Peyer's patch (tissue), 4 donors: ENCODE measurements around the gene C3orf49. TPM values are rescaled to one million over a fixed set of nuclear protein-coding genes. Genes with fewer than 3 reads are reported as not detected.
A peak's percentile ranks its signal among the peaks of the same experiment; 100 is the strongest.

Experiments used
- DNase-seq, 3 donors: peaks; one replicate each; pipeline ENCODE4 v3.0.0-alpha.2; 2017 to 2019
- H3K27ac ChIP-seq, 4 donors: fragments of 200-600 bp; sonication (generic); one replicate each; pipeline ENCODE4 v1.5.1; 2016 to 2019
- H3K27me3 ChIP-seq, 2 donors: fragments of 200-600 bp; sonication (generic); one replicate each; pipeline ENCODE4 v1.5.1; 2019
- H3K36me3 ChIP-seq, 3 donors: fragments of 200-600 bp; sonication (generic); one replicate each; pipeline ENCODE4 v1.5.1; 2016 to 2019
- H3K4me1 ChIP-seq, 4 donors: fragments of 200-600 bp; sonication (generic); one replicate each; pipeline ENCODE4 v1.5.1; 2016 to 2019
- H3K4me3 ChIP-seq, 4 donors: fragments of 200-600 bp; sonication (generic); 1 replicate in 3 of 4; 2 replicates in 1 of 4; pipeline ENCODE4 v1.5.1; 2016 to 2019; ENCODE audit warnings: mild to moderate bottlenecking in 1 of 4
- H3K9me3 ChIP-seq, 4 donors: fragments of 200-600 bp; sonication (generic); one replicate each; pipeline ENCODE4 v1.5.1; 2016 to 2019; ENCODE audit warnings: mild to moderate bottlenecking in 1 of 4
- POLR2A ChIP-seq, 2 donors: fragments of 450-650 bp; IDR thresholded peaks; one replicate each; pipeline ENCODE4 v1.5.1; 2017; ENCODE audit warnings: antibody characterized with exemption in 2 of 2, mild to moderate bottlenecking in 2 of 2, moderate library complexity in 2 of 2
- total RNA-seq, 4 donors: library from RNA; depleted of rRNA; stranded (reverse); fragments of >200 nt; gene quantifications; one replicate each; pipeline ENCODE4 v1.1.0, GENCODE V29; 2016
- TF ChIP-seq, protein P1 (sequence below), 6 experiments: fragments of 450-650 bp in 4 of 6; fragments of 200-600 bp in 2 of 6; sonication (generic) in 1 of 6; IDR thresholded peaks; one replicate each; pipeline ENCODE4 v1.5.1; 2017 to 2019; ENCODE audit warnings: antibody characterized with exemption in 6 of 6, mild to moderate bottlenecking in 3 of 6, moderate library complexity in 1 of 6

The C3orf49 gene
- total RNA-seq, 4 donors from 2014 or later, result not detected

DNA sequence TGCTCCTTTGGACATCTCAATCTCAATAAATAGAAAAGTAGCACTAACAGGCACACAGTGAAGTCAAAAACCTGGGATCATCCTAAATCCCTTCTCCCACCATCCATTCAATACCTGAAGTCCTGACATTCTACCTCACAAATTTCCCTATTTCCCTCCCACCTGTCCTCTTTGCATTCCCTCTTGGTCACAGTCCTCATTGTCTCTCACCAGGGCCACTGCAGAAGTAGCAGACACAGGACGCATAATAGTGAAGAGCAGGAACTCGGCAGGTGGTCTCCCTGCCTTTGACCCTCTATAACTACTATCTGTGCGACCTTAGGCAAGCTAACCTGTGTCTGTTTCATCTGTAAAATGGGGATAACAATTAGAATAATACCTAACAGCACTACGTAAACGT is 42.2 kb downstream of the C3orf49 start:
- H3K27me3 ChIP-seq, result no peaks in the 10 kb centered on the region
- DNase-seq, result no peak
- H3K9me3 ChIP-seq, result no peaks in the 10 kb centered on the region
- H3K27ac ChIP-seq, result no peak overlapping the region
- H3K4me1 ChIP-seq, result peaks cover 0 to 8% (median 4%) of the 10 kb centered on the region in 4 donors
- TF ChIP-seq, protein P1, sequence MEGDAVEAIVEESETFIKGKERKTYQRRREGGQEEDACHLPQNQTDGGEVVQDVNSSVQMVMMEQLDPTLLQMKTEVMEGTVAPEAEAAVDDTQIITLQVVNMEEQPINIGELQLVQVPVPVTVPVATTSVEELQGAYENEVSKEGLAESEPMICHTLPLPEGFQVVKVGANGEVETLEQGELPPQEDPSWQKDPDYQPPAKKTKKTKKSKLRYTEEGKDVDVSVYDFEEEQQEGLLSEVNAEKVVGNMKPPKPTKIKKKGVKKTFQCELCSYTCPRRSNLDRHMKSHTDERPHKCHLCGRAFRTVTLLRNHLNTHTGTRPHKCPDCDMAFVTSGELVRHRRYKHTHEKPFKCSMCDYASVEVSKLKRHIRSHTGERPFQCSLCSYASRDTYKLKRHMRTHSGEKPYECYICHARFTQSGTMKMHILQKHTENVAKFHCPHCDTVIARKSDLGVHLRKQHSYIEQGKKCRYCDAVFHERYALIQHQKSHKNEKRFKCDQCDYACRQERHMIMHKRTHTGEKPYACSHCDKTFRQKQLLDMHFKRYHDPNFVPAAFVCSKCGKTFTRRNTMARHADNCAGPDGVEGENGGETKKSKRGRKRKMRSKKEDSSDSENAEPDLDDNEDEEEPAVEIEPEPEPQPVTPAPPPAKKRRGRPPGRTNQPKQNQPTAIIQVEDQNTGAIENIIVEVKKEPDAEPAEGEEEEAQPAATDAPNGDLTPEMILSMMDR (IDR thresholded peaks at IDR 0.05), result no peak
- TF ChIP-seq POLR2A (IDR thresholded peaks at IDR 0.05), result no peak
- H3K36me3 ChIP-seq, result no peaks in the 10 kb centered on the region
- H3K4me3 ChIP-seq, result no peak overlapping the region

DNA sequence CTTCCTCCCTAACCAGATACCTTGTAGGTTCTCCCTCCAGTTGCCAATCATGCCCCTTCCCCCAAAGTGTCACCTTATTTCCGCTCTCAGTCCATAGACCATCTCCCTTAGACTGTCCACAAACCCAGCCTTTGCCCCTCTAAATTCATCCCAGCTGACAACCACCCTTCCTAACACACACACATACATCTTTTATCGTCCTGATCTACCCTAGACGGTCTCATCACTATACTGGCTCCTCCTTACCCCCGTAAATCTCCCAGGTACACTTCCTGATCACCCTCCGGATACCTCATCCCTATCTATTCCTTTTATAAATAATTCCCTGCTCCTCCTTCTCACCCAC is 43.7 kb downstream of the C3orf49 start:
- Histone ChIP-seq H3K27ac (peak overlapping the region; percentile 87 to 92 (median 88)), H3K36me3 (no peaks in the 10 kb centered on the region), H3K27me3 (no peaks in the 10 kb centered on the region), H3K4me3 (peak overlapping the region; percentile 96 to 98 (median 97)), H3K4me1 (peaks cover 0 to 8% (median 4%) of the 10 kb centered on the region in 4 donors), H3K9me3 (no peaks in the 10 kb centered on the region)
- no peak for DNase-seq
- TF ChIP-seq, protein P1 (IDR thresholded peaks at IDR 0.05), result no peak
- TF ChIP-seq POLR2A (IDR thresholded peaks at IDR 0.05), result no peak

- Histone ChIP-seq H3K4me3 (peak within 1 kb of the TSS; percentile 96 to 98 (median 97)), H3K27ac (peak within 1 kb of the TSS; percentile 90 to 92 (median 92)), H3K27me3 (no peaks in the 10 kb centered on the region), H3K4me1 (peaks cover 0 to 8% (median 4%) of the 10 kb centered on the region in 4 donors), H3K9me3 (no peaks in the 10 kb centered on the region), H3K36me3 (no peaks in the 10 kb centered on the region)
- peak; percentile 57 to 86 (median 85) for DNase-seq
- TF ChIP-seq, protein P1 (IDR thresholded peaks at IDR 0.05), result no peak
- peak in 1 of 2 donors; percentile 15 for TF ChIP-seq POLR2A (IDR thresholded peaks at IDR 0.05)
Measured at GRCh38 chr3:63863150-63864007, 44.3 kb downstream of the C3orf49 start, which contains the start of the genes ATXN7 and THOC7. Gene ATXN7 (plus strand): TSS chr3:63863867. CDS start chr3:63912599, 48,732 bp downstream. Gene THOC7 (minus strand): TSS chr3:63863805. CDS start chr3:63863790, 15 bp downstream.

- H3K9me3 ChIP-seq, result no peaks in the 10 kb centered on the region
- peak; percentile 70 to 78 (median 72) for DNase-seq
- peak overlapping the region; percentile 85 to 97 (median 96) for H3K4me3 ChIP-seq
- no peaks in the 10 kb centered on the region for H3K27me3 ChIP-seq
- TF ChIP-seq POLR2A (IDR thresholded peaks at IDR 0.05), result no peak
- TF ChIP-seq, protein P1 (IDR thresholded peaks at IDR 0.05), result peak in 1 of 6 experiments; percentile 7
- H3K4me1 ChIP-seq, result peaks cover 0 to 8% (median 4%) of the 10 kb centered on the region in 4 donors
- peak overlapping the region; percentile 87 to 92 (median 90) for H3K27ac ChIP-seq
- H3K36me3 ChIP-seq, result no peaks in the 10 kb centered on the region
Measured at GRCh38 chr3:63864008-63864964, 45.2 kb downstream of the C3orf49 start.

- no peaks in the 10 kb centered on the region for H3K36me3 ChIP-seq
- H3K27me3 ChIP-seq, result no peaks in the 10 kb centered on the region
- H3K4me3 ChIP-seq, result peak overlapping the region; percentile 85 to 97 (median 96)
- H3K27ac ChIP-seq, result peak overlapping the region; percentile 87 to 92 (median 90)
- no peaks in the 10 kb centered on the region for H3K9me3 ChIP-seq
- TF ChIP-seq POLR2A (IDR thresholded peaks at IDR 0.05), result no peak
- TF ChIP-seq, protein P1 (IDR thresholded peaks at IDR 0.05), result no peak
- peaks cover 0 to 8% (median 4%) of the 10 kb centered on the region in 4 donors for H3K4me1 ChIP-seq
- no peak for DNase-seq
Measured at GRCh38 chr3:63864965-63865327, 45.8 kb downstream of the C3orf49 start.
